ENCODE data around the gene ZNF587. TPM values are rescaled to one million over a fixed set of nuclear protein-coding genes. Genes with fewer than 3 reads are reported as not detected.
A peak's percentile ranks its signal among the peaks of the same experiment; 100 is the strongest.
"Not testable (repeated sequence)": the region's sequence is repeated elsewhere in the genome, so short reads cannot be mapped to it uniquely, and the experiment has no call there.

Gene ZNF587
- total RNA-seq, result 10 to 100 TPM; 21.0 to 34.8 (median 28.3) TPM

DNA sequence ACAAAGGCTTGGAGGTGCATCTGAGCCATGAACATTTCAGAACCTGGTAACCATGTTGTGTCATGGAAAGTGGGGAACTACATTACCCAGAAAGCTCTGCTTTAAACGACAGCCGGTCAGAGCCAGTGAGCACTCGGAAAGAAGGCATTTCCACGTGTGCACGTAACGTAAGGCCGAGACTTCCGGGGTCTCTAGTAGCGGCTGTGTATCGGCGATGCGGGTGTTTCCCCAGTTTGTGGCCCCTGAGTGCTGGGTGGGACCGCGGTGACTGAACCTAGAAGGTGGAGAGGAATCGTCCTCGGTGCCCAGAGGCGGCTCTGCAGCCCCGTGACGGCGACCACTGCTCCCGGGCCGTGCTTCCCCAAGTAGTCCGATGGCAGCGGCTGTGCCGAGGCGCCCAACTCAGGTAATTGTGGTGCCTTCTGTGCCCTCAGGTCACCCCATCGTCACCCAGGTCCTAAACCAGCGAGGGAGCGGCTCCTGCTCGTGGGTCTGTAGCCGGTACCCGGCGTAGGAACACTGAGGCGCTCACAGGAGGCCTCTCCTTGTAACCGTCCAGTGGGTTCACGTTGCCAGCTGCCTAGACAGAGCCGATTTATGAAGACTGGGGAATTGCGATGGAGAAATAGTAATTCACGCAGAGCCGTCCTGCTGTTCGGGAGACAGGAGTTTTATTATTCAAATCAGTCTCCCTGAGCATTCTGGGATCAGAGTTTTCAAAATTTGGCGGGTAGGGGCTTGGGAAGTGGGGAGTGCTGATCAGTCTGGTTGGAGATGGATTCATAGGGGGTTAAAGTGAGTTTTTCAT, at the start of gene ZNF587:
ZNF587 (plus strand) TSS at position 194 of the 808 bp plus-strand sequence; CDS start at position 374, 180 bp downstream.
- WGBS, 2 donors, result 1% methylated on average over 30 to 40 of the region's 42 CpGs
- H3K27me3 ChIP-seq, H3K4me1 ChIP-seq: not testable (repeated sequence)
- Histone ChIP-seq H3K36me3 (peaks cover 0 to 58% (median 0%) of the 10 kb centered on the region in 3 donors), H3K27ac (peak within 1 kb of the TSS in 2 of 4 donors; percentile 64 to 81), H3K9me3 (peaks cover 0 to 68% (median 0%) of the 10 kb centered on the region in 4 donors), H3K4me3 (peak within 1 kb of the TSS; percentile 42 to 60 (median 51))
- DNase-seq (ENCODE audit: low spot score in 2 of 2), result peak in 1 of 2 donors; percentile 30

DNA sequence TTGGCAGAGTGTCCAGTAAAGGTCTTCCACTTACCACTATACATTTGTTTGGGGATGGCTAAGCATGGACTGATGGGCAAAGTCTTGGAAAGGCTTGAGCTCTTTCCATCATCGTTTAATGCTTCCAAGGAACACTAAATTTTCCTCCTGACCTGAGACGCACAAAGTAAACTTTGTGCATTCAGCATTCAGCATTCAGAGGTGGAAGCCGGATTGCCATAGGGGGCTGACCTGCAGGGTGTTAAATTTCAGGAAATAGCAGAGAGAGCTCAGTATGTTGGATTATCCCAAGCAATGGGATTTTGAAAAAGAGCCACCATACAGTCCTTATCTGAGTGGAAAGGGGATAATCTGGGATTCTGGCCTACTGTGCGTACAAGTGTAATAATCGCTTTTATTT, 49.0 kb upstream of the ZNF587 start:
- DNase-seq (ENCODE audit: low spot score in 2 of 2), result no peak
- no peak overlapping the region for H3K4me3 ChIP-seq
- peaks cover 0 to 59% (median 0%) of the 10 kb centered on the region in 4 donors for H3K9me3 ChIP-seq
- 61 to 70% methylated on average over 5 of the region's 5 CpGs for whole genome bisulfite sequencing, 2 donors
- H3K36me3 ChIP-seq, result peaks cover 0 to 71% (median 0%) of the 10 kb centered on the region in 3 donors
- TF ChIP-seq, protein P1, sequence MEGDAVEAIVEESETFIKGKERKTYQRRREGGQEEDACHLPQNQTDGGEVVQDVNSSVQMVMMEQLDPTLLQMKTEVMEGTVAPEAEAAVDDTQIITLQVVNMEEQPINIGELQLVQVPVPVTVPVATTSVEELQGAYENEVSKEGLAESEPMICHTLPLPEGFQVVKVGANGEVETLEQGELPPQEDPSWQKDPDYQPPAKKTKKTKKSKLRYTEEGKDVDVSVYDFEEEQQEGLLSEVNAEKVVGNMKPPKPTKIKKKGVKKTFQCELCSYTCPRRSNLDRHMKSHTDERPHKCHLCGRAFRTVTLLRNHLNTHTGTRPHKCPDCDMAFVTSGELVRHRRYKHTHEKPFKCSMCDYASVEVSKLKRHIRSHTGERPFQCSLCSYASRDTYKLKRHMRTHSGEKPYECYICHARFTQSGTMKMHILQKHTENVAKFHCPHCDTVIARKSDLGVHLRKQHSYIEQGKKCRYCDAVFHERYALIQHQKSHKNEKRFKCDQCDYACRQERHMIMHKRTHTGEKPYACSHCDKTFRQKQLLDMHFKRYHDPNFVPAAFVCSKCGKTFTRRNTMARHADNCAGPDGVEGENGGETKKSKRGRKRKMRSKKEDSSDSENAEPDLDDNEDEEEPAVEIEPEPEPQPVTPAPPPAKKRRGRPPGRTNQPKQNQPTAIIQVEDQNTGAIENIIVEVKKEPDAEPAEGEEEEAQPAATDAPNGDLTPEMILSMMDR (IDR thresholded peaks at IDR 0.05), result no peak
- TF ChIP-seq EP300 (IDR thresholded peaks at IDR 0.05) (no peak), POLR2A (IDR thresholded peaks at IDR 0.05) (no peak)
- peaks cover 0 to 15% (median 0%) of the 10 kb centered on the region in 4 donors for H3K4me1 ChIP-seq
- H3K27me3 ChIP-seq, result no peaks in the 10 kb centered on the region
- no peak overlapping the region for H3K27ac ChIP-seq

DNA sequence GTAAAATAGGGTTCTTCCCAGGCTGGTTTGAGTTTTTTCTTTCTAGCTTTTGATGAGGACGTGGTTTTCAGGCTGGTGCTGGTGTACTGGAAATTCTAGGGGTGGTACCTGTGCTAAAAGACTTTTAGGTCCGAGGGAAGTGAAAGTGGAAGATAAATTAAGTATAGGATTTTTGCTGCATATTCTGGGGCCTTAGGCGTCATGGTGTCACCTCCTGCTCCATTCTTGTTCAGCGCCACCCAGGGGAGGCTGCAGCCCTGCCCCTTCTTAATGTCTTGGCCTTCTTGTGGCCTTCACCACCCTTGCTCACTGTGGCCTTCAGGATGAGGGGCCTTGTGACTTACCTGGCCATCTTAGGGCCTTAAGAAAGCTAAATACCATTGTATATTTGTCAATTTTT, 47.4 kb upstream of the ZNF587 start:
- Histone ChIP-seq H3K9me3 (peaks cover 0 to 51% (median 0%) of the 10 kb centered on the region in 4 donors), H3K4me1 (peaks cover 0 to 15% (median 0%) of the 10 kb centered on the region in 4 donors), H3K36me3 (peaks cover 0 to 71% (median 0%) of the 10 kb centered on the region in 3 donors), H3K27me3 (no peaks in the 10 kb centered on the region), H3K4me3 (no peak overlapping the region), H3K27ac (no peak overlapping the region)
- 87 to 93% methylated on average over 4 of the region's 4 CpGs for WGBS, 2 donors
- TF ChIP-seq POLR2A (IDR thresholded peaks at IDR 0.05) (no peak), EP300 (IDR thresholded peaks at IDR 0.05) (no peak)
- TF ChIP-seq, protein P1 (IDR thresholded peaks at IDR 0.05), result no peak
- DNase-seq (ENCODE audit: low spot score in 2 of 2), result no peak

DNA sequence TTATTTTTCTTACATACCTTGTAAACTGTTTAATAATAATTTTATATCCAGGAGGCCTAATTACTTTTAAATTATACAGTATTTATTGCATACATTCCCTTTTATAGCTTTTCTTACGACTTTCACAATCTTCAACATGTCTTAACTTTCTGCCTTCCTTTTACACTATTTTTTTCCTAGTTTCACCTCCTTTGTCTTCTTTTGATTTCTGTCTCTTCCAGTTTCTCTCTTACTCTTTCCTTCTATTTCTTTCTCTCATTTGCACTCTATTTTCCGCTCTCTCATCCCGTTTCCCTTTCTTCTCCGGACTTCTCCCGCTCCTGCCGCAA, 46.4 kb upstream of the ZNF587 start:
- peak overlapping the region in 3 of 4 donors; percentile 35 to 72 (median 72) for H3K27ac ChIP-seq
- no peak for DNase-seq (ENCODE audit: low spot score in 2 of 2)

DNA sequence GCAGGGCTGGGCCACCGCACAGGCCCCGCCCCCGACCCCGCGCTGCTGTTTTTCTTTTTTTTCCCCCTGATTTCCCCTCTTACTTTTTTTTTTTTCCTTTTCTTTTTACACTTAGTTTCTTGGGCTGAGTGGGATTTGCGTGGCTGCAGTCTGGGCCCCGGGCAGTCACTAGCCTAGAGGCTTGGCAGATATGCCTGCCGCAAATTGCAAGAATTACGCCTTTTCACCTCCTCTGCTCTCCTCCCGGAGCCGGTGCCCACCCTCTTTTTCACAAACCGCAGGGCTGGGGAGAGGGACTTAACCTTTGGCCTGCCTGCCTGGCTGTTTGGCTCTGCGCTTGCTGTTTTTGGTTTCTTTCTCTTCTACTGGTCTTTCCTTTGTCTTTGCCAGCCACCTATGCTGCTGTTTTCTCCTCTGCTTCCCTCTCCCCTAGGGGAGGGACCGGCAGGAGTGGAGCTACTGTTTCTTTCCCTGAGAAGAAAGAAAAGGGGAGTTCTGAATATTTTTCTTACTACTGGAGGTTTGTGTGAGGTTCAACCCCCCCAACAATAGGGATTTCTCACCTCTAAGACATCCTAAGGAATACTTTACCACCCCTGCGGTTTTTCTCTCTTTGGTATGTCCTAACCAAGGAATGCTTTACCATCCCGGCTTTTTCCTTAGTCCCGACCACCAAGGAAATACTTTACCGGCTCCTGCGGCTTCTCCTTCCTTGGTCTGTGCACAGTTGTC, 45.9 kb upstream of the ZNF587 start:
- no peak for DNase-seq (ENCODE audit: low spot score in 2 of 2)
- no peaks in the 10 kb centered on the region for H3K27me3 ChIP-seq
- H3K27ac ChIP-seq, result peak overlapping the region in 3 of 4 donors; percentile 35 to 72 (median 72)
- H3K4me1 ChIP-seq, result peaks cover 0 to 15% (median 0%) of the 10 kb centered on the region in 4 donors
- peaks cover 0 to 75% (median 4%) of the 10 kb centered on the region in 3 donors for H3K36me3 ChIP-seq
- peaks cover 0 to 48% (median 0%) of the 10 kb centered on the region in 4 donors for H3K9me3 ChIP-seq
- peak overlapping the region; percentile 21 to 55 (median 41) for H3K4me3 ChIP-seq
- WGBS, 2 donors, result 3 to 4% methylated on average over 19 of the region's 19 CpGs
- TF ChIP-seq EP300 (IDR thresholded peaks at IDR 0.05) (no peak), POLR2A (IDR thresholded peaks at IDR 0.05) (no peak)
- TF ChIP-seq, protein P1 (IDR thresholded peaks at IDR 0.05), result no peak

More for the DNA sequence above, 46.4 kb upstream of the ZNF587 start:
- TF ChIP-seq, protein P1 (IDR thresholded peaks at IDR 0.05), result no peak
- H3K27me3 ChIP-seq, result no peaks in the 10 kb centered on the region
- H3K36me3 ChIP-seq, result peaks cover 0 to 74% (median 4%) of the 10 kb centered on the region in 3 donors
- 8 to 11% methylated on average over 6 of the region's 6 CpGs for WGBS, 2 donors
- peak overlapping the region; percentile 21 to 55 (median 41) for H3K4me3 ChIP-seq
- peaks cover 0 to 15% (median 0%) of the 10 kb centered on the region in 4 donors for H3K4me1 ChIP-seq
- peaks cover 0 to 49% (median 0%) of the 10 kb centered on the region in 4 donors for H3K9me3 ChIP-seq

Measured in tibial nerve (tissue), 4 donors.